GM23338 (cell line): ENCODE results near the gene CDHR4. TPM values are rescaled to one million over a fixed set of nuclear protein-coding genes. Genes with fewer than 3 reads are reported as not detected.

Source experiments
- ATAC-seq: fragments of 200-7000 bp; cut with Tn5 transposase; 3 replicates; pipeline ENCODE4 v1.9.1; 2020
- DNase-seq: peaks from one replicate; pipeline ENCODE4 v3.0.0-alpha.2; 2015; ENCODE audit warnings: low spot score
- H2AFZ ChIP-seq: fragments of 200-600 bp; sonication (generic); 2 replicates; pipeline ENCODE4 v1.8.0; 2016; ENCODE audit warnings: antibody characterized with exemption, mild to moderate bottlenecking, moderate library complexity
- H3F3A ChIP-seq: fragments of 200-600 bp; sonication (generic); replicated peaks from 2 replicates; pipeline ENCODE4 v1.8.0; 2017; ENCODE audit warnings: antibody characterized with exemption, mixed run types, low read depth
- H3K27ac ChIP-seq: fragments of 200-600 bp; sonication (generic); 2 replicates; pipeline ENCODE4 v1.6.1; 2016; ENCODE audit warnings: low read depth
- H3K27me3 ChIP-seq: fragments of 200-600 bp; sonication (generic); 2 replicates; pipeline ENCODE4 v1.8.0; 2016; ENCODE audit warnings: mild to moderate bottlenecking, mixed run types, moderate library complexity; ENCODE audit not compliant: insufficient read depth
- H3K36me3 ChIP-seq: fragments of 200-600 bp; sonication (generic); 2 replicates; pipeline ENCODE4 v1.8.0; 2016; ENCODE audit warnings: mild to moderate bottlenecking; ENCODE audit not compliant: insufficient read depth
- H3K4me1 ChIP-seq: fragments of 200-600 bp; sonication (generic); 2 replicates; pipeline ENCODE4 v1.8.0; 2016; ENCODE audit warnings: mild to moderate bottlenecking, moderate library complexity; ENCODE audit not compliant: insufficient read depth
- H3K4me2 ChIP-seq: fragments of 200-600 bp; sonication (generic); 2 replicates; pipeline ENCODE4 v1.7.1; 2017; ENCODE audit warnings: mixed run types
- H3K4me3 ChIP-seq: fragments of 200-600 bp; sonication (generic); 2 replicates; pipeline ENCODE4 v1.6.1; 2016; ENCODE audit warnings: mixed run types
- H3K79me2 ChIP-seq: fragments of 200-600 bp; sonication (generic); replicated peaks from 2 replicates; pipeline ENCODE4 v1.8.0; 2017; ENCODE audit warnings: mild to moderate bottlenecking; ENCODE audit not compliant: insufficient read depth
- H3K9me2 ChIP-seq: fragments of 200-600 bp; sonication (generic); 2 replicates; pipeline ENCODE4 v1.8.0; 2017; ENCODE audit not compliant: insufficient read depth
- H4K20me1 ChIP-seq: fragments of 200-600 bp; sonication (generic); replicated peaks from 2 replicates; pipeline ENCODE4 v1.8.0; 2017; ENCODE audit warnings: mild to moderate bottlenecking; ENCODE audit not compliant: insufficient read depth
- H3K27ac Mint-ChIP-seq: 2 replicates; pipeline ENCODE4 v1.8.0; 2020; ENCODE audit warnings: inconsistent platforms, mild to moderate bottlenecking, moderate library complexity, mixed read lengths
- H3K27me3 Mint-ChIP-seq: 3 replicates; pipeline ENCODE4 v1.8.0; 2022; ENCODE audit warnings: low read depth, mild to moderate bottlenecking, moderate library complexity, mixed read lengths, inconsistent platforms; ENCODE audit not compliant: insufficient read depth, poor library complexity
- H3K36me3 Mint-ChIP-seq: 3 replicates; pipeline ENCODE4 v1.8.0; 2021; ENCODE audit warnings: low read depth, mild to moderate bottlenecking, inconsistent platforms, moderate library complexity, mixed read lengths
- H3K4me1 Mint-ChIP-seq: 3 replicates; pipeline ENCODE4 v1.8.0; 2020; ENCODE audit warnings: mild to moderate bottlenecking, inconsistent platforms, mixed read lengths
- H3K4me3 Mint-ChIP-seq: 3 replicates; pipeline ENCODE4 v1.8.0; 2021; ENCODE audit warnings: moderate library complexity, mild to moderate bottlenecking, inconsistent platforms, mixed read lengths
- H3K9me3 Mint-ChIP-seq: 3 replicates; pipeline ENCODE4 v1.8.0; 2020; ENCODE audit warnings: moderate library complexity, mild to moderate bottlenecking, inconsistent platforms, mixed read lengths
- CREB1 ChIP-seq: fragments of 250-450 bp; sonication (Bioruptor Pico); IDR thresholded peaks from 2 replicates; pipeline ENCODE4 v1.5.0; 2020; ENCODE audit warnings: low read depth, mild to moderate bottlenecking, moderate library complexity
- EZH2phosphoT487 ChIP-seq: fragments of 200-600 bp; sonication (generic); IDR thresholded peaks from one replicate; pipeline ENCODE4 v1.8.1; 2018; ENCODE audit warnings: antibody characterized with exemption; ENCODE audit not compliant: unreplicated experiment
- JUNB ChIP-seq: IDR thresholded peaks from one replicate; pipeline ENCODE4 v1.6.1; 2016; ENCODE audit warnings: antibody characterized with exemption; ENCODE audit not compliant: unreplicated experiment
- NANOG ChIP-seq: IDR thresholded peaks from 2 replicates; pipeline ENCODE4 v1.6.1; 2016; ENCODE audit warnings: antibody characterized with exemption, borderline replicate concordance
- ZNF114 ChIP-seq: fragments of 250-450 bp; sonication (Bioruptor Pico); IDR thresholded peaks from 2 replicates; pipeline ENCODE4 v1.5.0; 2020; ENCODE audit warnings: mild to moderate bottlenecking, moderate library complexity
- ZNF331 ChIP-seq: fragments of 250-450 bp; sonication (Bioruptor Pico); IDR thresholded peaks from 2 replicates; pipeline ENCODE4 v1.5.0; 2020; ENCODE audit warnings: low read depth, mild to moderate bottlenecking, moderate library complexity
- polyA plus RNA-seq: library from polyadenylated mRNA; unstranded; fragments of >200 nt; fragmentation: Nextera tagmentation; extraction: Ambion mirVana; gene quantifications from 2 replicates; pipeline ENCODE4 v1.2.1, GENCODE V29; 2016
- total RNA-seq: library from RNA; depleted of rRNA; stranded (reverse); fragments of >200 nt; shearing (Covaris generic); gene quantifications from 2 replicates; pipeline ENCODE4 v1.2.3, GENCODE V29; 2014
- TF ChIP-seq, protein P1 (sequence below): fragments of 250-450 bp; sonication (Bioruptor Pico); IDR thresholded peaks from 2 replicates; pipeline ENCODE4 v1.5.0; 2020; ENCODE audit warnings: mild to moderate bottlenecking, moderate library complexity
- TF ChIP-seq, protein P2 (sequence below), 2 experiments: fragments of 200-600 bp in 1 of 2; sonication (generic) in 1 of 2; conservative IDR thresholded peaks; 2 replicates each; pipeline versions ENCODE4 v1.5.1 to v1.6.1; 2016 to 2017; ENCODE audit warnings: antibody characterized with exemption in 2 of 2, low read depth in 2 of 2, mild to moderate bottlenecking in 2 of 2, moderate library complexity in 1 of 2
- TF ChIP-seq, protein P3 (sequence below): IDR thresholded peaks from one replicate; pipeline ENCODE4 v1.6.1; 2018; ENCODE audit warnings: antibody characterized with exemption; ENCODE audit not compliant: unreplicated experiment

Gene CDHR4
- total and polyA plus RNA-seq, 2 experiments from 2014 or later: 0.24 to 0.26 TPM

DNA sequence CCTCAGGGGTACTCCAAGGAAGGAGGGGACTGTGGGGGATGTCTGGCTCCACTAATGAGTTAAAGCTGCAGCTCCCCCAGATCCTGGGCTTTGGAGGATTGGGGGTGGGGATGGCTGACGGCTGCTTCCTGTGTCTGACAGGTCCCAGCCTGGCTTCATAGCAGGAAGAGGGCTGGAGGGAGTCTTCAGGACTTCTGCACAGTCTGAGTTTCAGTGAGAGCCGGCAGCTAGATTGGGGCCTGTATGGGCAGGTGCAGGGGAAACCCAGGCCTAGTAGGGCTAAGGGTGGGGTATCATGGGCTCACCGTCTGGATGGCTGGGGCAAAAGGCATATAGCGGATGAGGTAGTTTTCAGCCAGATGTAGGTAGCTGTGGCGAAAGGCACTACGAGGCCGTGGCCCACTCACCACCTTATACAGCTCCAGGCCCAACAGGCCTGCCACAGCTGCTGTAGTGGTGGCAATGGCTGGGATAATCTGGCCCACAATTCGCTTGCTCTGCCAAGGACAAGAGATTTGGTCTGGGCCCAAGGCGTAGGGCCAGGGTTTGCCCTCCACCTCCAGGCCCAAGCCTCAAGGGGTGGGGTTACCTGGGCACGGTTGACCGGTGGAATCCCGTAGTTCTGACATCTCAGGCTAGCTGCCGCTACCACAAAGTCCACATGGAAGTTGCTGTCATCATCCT is 7.9 kb upstream of the CDHR4 start (continued):
- TF ChIP-seq, protein P1, sequence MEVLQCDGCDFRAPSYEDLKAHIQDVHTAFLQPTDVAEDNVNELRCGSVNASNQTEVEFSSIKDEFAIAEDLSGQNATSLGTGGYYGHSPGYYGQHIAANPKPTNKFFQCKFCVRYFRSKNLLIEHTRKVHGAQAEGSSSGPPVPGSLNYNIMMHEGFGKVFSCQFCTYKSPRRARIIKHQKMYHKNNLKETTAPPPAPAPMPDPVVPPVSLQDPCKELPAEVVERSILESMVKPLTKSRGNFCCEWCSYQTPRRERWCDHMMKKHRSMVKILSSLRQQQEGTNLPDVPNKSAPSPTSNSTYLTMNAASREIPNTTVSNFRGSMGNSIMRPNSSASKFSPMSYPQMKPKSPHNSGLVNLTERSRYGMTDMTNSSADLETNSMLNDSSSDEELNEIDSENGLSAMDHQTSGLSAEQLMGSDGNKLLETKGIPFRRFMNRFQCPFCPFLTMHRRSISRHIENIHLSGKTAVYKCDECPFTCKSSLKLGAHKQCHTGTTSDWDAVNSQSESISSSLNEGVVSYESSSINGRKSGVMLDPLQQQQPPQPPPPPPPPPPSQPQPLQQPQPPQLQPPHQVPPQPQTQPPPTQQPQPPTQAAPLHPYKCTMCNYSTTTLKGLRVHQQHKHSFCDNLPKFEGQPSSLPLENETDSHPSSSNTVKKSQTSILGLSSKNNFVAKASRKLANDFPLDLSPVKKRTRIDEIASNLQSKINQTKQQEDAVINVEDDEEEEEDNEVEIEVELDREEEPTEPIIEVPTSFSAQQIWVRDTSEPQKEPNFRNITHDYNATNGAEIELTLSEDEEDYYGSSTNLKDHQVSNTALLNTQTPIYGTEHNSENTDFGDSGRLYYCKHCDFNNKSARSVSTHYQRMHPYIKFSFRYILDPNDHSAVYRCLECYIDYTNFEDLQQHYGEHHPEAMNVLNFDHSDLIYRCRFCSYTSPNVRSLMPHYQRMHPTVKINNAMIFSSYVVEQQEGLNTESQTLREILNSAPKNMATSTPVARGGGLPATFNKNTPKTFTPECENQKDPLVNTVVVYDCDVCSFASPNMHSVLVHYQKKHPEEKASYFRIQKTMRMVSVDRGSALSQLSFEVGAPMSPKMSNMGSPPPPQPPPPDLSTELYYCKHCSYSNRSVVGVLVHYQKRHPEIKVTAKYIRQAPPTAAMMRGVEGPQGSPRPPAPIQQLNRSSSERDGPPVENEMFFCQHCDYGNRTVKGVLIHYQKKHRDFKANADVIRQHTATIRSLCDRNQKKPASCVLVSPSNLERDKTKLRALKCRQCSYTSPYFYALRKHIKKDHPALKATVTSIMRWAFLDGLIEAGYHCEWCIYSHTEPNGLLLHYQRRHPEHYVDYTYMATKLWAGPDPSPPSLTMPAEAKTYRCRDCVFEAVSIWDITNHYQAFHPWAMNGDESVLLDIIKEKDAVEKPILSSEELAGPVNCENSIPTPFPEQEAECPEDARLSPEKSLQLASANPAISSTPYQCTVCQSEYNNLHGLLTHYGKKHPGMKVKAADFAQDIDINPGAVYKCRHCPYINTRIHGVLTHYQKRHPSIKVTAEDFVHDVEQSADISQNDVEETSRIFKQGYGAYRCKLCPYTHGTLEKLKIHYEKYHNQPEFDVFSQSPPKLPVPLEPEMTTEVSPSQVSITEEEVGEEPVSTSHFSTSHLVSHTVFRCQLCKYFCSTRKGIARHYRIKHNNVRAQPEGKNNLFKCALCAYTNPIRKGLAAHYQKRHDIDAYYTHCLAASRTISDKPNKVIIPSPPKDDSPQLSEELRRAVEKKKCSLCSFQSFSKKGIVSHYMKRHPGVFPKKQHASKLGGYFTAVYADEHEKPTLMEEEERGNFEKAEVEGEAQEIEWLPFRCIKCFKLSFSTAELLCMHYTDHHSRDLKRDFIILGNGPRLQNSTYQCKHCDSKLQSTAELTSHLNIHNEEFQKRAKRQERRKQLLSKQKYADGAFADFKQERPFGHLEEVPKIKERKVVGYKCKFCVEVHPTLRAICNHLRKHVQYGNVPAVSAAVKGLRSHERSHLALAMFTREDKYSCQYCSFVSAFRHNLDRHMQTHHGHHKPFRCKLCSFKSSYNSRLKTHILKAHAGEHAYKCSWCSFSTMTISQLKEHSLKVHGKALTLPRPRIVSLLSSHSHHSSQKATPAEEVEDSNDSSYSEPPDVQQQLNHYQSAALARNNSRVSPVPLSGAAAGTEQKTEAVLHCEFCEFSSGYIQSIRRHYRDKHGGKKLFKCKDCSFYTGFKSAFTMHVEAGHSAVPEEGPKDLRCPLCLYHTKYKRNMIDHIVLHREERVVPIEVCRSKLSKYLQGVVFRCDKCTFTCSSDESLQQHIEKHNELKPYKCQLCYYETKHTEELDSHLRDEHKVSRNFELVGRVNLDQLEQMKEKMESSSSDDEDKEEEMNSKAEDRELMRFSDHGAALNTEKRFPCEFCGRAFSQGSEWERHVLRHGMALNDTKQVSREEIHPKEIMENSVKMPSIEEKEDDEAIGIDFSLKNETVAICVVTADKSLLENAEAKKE (CRISPR knock-in tag): no peak
- TF ChIP-seq ZNF114 (CRISPR knock-in tag) (no peak), CREB1 (CRISPR knock-in tag) (no peak), EZH2phosphoT487 (no peak)

DNA sequence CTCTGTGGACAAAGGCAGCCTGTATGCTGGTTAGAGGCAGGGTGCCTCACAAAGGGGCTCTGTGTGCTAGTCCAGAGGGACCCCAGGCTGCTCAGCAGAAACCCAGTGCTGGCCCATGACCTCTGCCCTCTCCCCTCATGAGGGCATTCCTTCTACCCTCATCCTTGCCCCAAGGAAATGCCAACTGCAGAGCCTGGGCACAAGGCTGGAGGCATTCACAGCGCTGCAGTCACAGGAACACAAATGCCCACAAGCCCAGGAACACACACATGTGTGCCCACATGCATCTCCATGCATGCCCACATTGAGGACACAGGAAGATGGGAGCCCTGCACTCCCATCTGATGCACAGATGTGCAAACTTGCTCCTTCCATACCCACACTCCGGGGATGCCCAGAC is 7.2 kb upstream of the CDHR4 start:
- Mint-ChIP-seq H3K4me1 (peaks cover 40% of the 10 kb centered on the region), H3K27ac (no peak overlapping the region; the same call in 1 of the 2 replicates), H3K36me3 (no peaks in the 10 kb centered on the region), H3K9me3 (no peaks in the 10 kb centered on the region), H3K27me3 (peaks cover 24% of the 10 kb centered on the region), H3K4me3 (no peak overlapping the region; the same call in 2 of the 3 replicates)
- ATAC-seq: no peak
- H3K79me2 ChIP-seq: no peaks in the 10 kb centered on the region
- no peak overlapping the region for H2AFZ ChIP-seq
- H3K36me3 ChIP-seq: no peaks in the 10 kb centered on the region
- peaks cover 13% of the 10 kb centered on the region; the same call in 1 of the 2 replicates for H3F3A ChIP-seq
- H3K9me2 ChIP-seq: no peaks in the 10 kb centered on the region
- no peaks in the 10 kb centered on the region for H4K20me1 ChIP-seq
- DNase-seq: no peak
- peak overlapping the region; percentile 74; the same call in 1 of the 2 replicates for H3K27ac ChIP-seq
- peaks cover 8% of the 10 kb centered on the region for H3K27me3 ChIP-seq
- H3K4me2 ChIP-seq: peak overlapping the region; percentile 74
- 0 out of 2 replicates have a peak overlapping the region, but pooled peaks have one; percentile 43 for H3K4me3 ChIP-seq
- H3K4me1 ChIP-seq: peaks cover 34% of the 10 kb centered on the region
- TF ChIP-seq, protein P2, sequence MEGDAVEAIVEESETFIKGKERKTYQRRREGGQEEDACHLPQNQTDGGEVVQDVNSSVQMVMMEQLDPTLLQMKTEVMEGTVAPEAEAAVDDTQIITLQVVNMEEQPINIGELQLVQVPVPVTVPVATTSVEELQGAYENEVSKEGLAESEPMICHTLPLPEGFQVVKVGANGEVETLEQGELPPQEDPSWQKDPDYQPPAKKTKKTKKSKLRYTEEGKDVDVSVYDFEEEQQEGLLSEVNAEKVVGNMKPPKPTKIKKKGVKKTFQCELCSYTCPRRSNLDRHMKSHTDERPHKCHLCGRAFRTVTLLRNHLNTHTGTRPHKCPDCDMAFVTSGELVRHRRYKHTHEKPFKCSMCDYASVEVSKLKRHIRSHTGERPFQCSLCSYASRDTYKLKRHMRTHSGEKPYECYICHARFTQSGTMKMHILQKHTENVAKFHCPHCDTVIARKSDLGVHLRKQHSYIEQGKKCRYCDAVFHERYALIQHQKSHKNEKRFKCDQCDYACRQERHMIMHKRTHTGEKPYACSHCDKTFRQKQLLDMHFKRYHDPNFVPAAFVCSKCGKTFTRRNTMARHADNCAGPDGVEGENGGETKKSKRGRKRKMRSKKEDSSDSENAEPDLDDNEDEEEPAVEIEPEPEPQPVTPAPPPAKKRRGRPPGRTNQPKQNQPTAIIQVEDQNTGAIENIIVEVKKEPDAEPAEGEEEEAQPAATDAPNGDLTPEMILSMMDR (conservative IDR thresholded peaks at IDR 0.05; ENCODE audit: low read depth in 2 of 2): no peak
- TF ChIP-seq, protein P3, sequence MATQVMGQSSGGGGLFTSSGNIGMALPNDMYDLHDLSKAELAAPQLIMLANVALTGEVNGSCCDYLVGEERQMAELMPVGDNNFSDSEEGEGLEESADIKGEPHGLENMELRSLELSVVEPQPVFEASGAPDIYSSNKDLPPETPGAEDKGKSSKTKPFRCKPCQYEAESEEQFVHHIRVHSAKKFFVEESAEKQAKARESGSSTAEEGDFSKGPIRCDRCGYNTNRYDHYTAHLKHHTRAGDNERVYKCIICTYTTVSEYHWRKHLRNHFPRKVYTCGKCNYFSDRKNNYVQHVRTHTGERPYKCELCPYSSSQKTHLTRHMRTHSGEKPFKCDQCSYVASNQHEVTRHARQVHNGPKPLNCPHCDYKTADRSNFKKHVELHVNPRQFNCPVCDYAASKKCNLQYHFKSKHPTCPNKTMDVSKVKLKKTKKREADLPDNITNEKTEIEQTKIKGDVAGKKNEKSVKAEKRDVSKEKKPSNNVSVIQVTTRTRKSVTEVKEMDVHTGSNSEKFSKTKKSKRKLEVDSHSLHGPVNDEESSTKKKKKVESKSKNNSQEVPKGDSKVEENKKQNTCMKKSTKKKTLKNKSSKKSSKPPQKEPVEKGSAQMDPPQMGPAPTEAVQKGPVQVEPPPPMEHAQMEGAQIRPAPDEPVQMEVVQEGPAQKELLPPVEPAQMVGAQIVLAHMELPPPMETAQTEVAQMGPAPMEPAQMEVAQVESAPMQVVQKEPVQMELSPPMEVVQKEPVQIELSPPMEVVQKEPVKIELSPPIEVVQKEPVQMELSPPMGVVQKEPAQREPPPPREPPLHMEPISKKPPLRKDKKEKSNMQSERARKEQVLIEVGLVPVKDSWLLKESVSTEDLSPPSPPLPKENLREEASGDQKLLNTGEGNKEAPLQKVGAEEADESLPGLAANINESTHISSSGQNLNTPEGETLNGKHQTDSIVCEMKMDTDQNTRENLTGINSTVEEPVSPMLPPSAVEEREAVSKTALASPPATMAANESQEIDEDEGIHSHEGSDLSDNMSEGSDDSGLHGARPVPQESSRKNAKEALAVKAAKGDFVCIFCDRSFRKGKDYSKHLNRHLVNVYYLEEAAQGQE: no peak
- TF ChIP-seq NANOG: no peak
- TF ChIP-seq ZNF331 (CRISPR knock-in tag): no peak
- no peak for TF ChIP-seq CREB1 (CRISPR knock-in tag)
- no peak for TF ChIP-seq JUNB
